Uterus (tissue), 4 donors: ENCODE measurements around the gene CHKA. TPM values are rescaled to one million over a fixed set of nuclear protein-coding genes. Genes with fewer than 3 reads are reported as not detected.

Source experiments
- DNase-seq, 2 donors: peaks; one replicate each; pipeline ENCODE4 v3.0.0-alpha.2; 2019 to 2020
- H3K27ac ChIP-seq, 2 donors: fragments of 200-600 bp; sonication (generic); 1 replicate in 1 of 2; 2 replicates in 1 of 2; pipeline ENCODE4 v1.5.1; 2016 to 2018
- H3K27me3 ChIP-seq, 2 donors: fragments of 200-600 bp; sonication (generic); one replicate each; pipeline ENCODE4 v1.5.1; 2018 to 2019; ENCODE audit warnings: control low read depth in 1 of 2
- H3K36me3 ChIP-seq, 2 donors: fragments of 200-600 bp; sonication (generic); one replicate each; pipeline ENCODE4 v1.5.1; 2019; ENCODE audit warnings: control low read depth in 1 of 2
- H3K4me1 ChIP-seq, 2 donors: fragments of 200-600 bp; sonication (generic); one replicate each; pipeline ENCODE4 v1.5.1; 2018 to 2019; ENCODE audit warnings: control low read depth in 1 of 2
- H3K4me3 ChIP-seq, 2 donors: fragments of 200-600 bp; sonication (generic); 1 replicate in 1 of 2; 2 replicates in 1 of 2; pipeline ENCODE4 v1.5.1; 2018 to 2019; ENCODE audit warnings: mild to moderate bottlenecking in 1 of 2
- H3K9me3 ChIP-seq, 2 donors: fragments of 200-600 bp; sonication (generic); one replicate each; pipeline ENCODE4 v1.5.1; 2019; ENCODE audit warnings: control low read depth in 1 of 2
- CTCF ChIP-seq, 4 experiments: fragments of 200-600 bp in 2 of 4; fragments of 450-650 bp in 2 of 4; sonication (generic) in 2 of 4; IDR thresholded peaks; one replicate each; pipeline ENCODE4 v1.5.1; 2016 to 2019; ENCODE audit warnings: antibody characterized with exemption in 4 of 4, mild to moderate bottlenecking in 2 of 4, moderate library complexity in 1 of 4
- POLR2A ChIP-seq, 2 donors: fragments of 450-650 bp; IDR thresholded peaks; one replicate each; pipeline ENCODE4 v1.6.1; 2016; ENCODE audit warnings: antibody characterized with exemption in 2 of 2, mild to moderate bottlenecking in 1 of 2, moderate library complexity in 1 of 2
- intact Hi-C: fragments of 100-400 bp; cut with DNase I; formaldehyde crosslinking; loops from one replicate; pipeline ENCODE4 v1.15.1; 2023; ENCODE audit warnings: low total_unique reads
- total RNA-seq, 4 donors: library from RNA; depleted of rRNA in 3 of 4; stranded (reverse); fragments of >200 nt in 3 of 4; gene quantifications; one replicate each; pipeline versions ENCODE4 v1.1.0 to v1.2.4, GENCODE V29; 2014 to 2023
- donor health status: DM: yes; HTN: yes; CAD: no.

CHKA gene
- total RNA-seq, 4 donors from 2014 or later, result 21.8 to 57.1 (median 30.3) TPM

- no peaks in the 10 kb centered on the region for H3K27me3 ChIP-seq
- H3K27ac ChIP-seq, result peak overlapping the region; percentile 87 to 91
- no peaks in the 10 kb centered on the region for H3K9me3 ChIP-seq
- TF ChIP-seq POLR2A (IDR thresholded peaks at IDR 0.05), result no peak
- no peak for TF ChIP-seq CTCF (IDR thresholded peaks at IDR 0.05)
- H3K4me3 ChIP-seq, result no peak overlapping the region
- H3K4me1 ChIP-seq, result peaks cover 5 to 14% of the 10 kb centered on the region in 2 donors
- no peaks in the 10 kb centered on the region for H3K36me3 ChIP-seq
- intact Hi-C loops, result no loop called here
- no peak for DNase-seq
Measured at GRCh38 chr11:68042219-68043028, 78.8 kb downstream of the CHKA start.

GRCh38 chr11:68041617-68042218, 79.5 kb downstream of the CHKA start:
- H3K4me1 ChIP-seq, result peaks cover 5 to 14% of the 10 kb centered on the region in 2 donors
- intact Hi-C loops, result no loop called here
- no peaks in the 10 kb centered on the region for H3K36me3 ChIP-seq
- DNase-seq, result no peak
- no peaks in the 10 kb centered on the region for H3K9me3 ChIP-seq
- no peak for TF ChIP-seq CTCF (IDR thresholded peaks at IDR 0.05)
- no peak for TF ChIP-seq POLR2A (IDR thresholded peaks at IDR 0.05)
- H3K4me3 ChIP-seq, result no peak overlapping the region
- peak overlapping the region; percentile 87 to 91 for H3K27ac ChIP-seq
- no peaks in the 10 kb centered on the region for H3K27me3 ChIP-seq

- TF ChIP-seq POLR2A (IDR thresholded peaks at IDR 0.05), result no peak
- TF ChIP-seq CTCF (IDR thresholded peaks at IDR 0.05), result no peak
- Histone ChIP-seq H3K4me1 (peaks cover 5 to 14% of the 10 kb centered on the region in 2 donors), H3K27me3 (no peaks in the 10 kb centered on the region), H3K27ac (peak overlapping the region; percentile 87 to 91), H3K9me3 (no peaks in the 10 kb centered on the region), H3K4me3 (peak overlapping the region; percentile 58 to 75), H3K36me3 (no peaks in the 10 kb centered on the region)
- DNase-seq, result peak in 1 of 2 donors; percentile 28
- intact Hi-C loops, result no loop called here
Measured at GRCh38 chr11:68040957-68041591, 80.1 kb downstream of the CHKA start.

GRCh38 chr11:68040101-68040956, 80.9 kb downstream of the CHKA start:
- intact Hi-C loops, result no loop called here
- peak; percentile 32 to 41 for TF ChIP-seq POLR2A (IDR thresholded peaks at IDR 0.05)
- TF ChIP-seq CTCF (IDR thresholded peaks at IDR 0.05), result no peak
- Histone ChIP-seq H3K36me3 (no peaks in the 10 kb centered on the region), H3K27me3 (no peaks in the 10 kb centered on the region), H3K4me1 (peaks cover 5 to 14% of the 10 kb centered on the region in 2 donors), H3K4me3 (peak overlapping the region; percentile 58 to 75), H3K27ac (peak overlapping the region; percentile 87 to 91), H3K9me3 (no peaks in the 10 kb centered on the region)
- DNase-seq, result peak; percentile 65 to 75
